ENCODE data around the gene PANK1.

DNA sequence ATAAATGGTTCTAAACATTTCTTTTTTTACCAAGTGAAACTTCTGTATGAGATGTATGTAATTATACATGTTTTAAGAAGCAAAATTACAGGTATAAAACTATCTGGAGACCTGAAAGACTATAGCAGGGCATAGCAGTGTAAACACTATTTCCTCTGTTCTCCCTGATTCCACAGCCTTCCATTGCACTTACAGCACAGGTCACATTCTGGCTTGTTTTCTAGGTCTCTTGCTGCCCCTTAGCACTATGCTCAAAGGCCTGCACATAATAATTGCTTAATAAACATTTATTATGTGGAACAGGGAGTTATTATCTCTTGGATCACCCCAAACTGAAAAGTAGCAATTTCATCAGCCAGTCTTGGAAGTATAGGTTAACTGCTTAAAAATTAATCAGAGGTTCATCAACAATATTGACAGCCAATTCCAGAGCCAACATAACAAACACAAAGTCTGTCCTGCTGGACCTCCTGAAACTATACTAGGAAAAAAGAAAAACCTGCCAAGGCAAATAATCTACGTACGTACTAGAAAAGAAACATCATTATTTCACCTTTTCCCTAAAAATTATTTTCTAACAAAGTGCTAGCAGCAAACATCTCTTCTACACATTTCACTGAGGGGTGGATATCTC is 43.2 kb downstream of the PANK1 start:
- TF ChIP-seq POLR2A (IDR thresholded peaks at IDR 0.05; ENCODE audit: low read length) (no peak), GATA1 (IDR thresholded peaks at IDR 0.05; ENCODE audit: low read depth, low read length) (no peak)

Measured in erythroblast (primary cell).